ENCODE data around the gene GPR65.
"Not testable (repeated sequence)": the region's sequence is repeated elsewhere in the genome, so short reads cannot be mapped to it uniquely, and the experiment has no call there.

The GPR65 gene

GRCh38 chr14:88005978-88006851, 1.3 kb downstream of the GPR65 start:
- DNase-seq, result peak; percentile 62

- DNase-seq, result no peak
Observed at GRCh38 chr14:88007608-88008007, 2.7 kb downstream of the GPR65 start.

- DNase-seq, result no peak
Observed at GRCh38 chr14:88008039-88008742, 3.3 kb downstream of the GPR65 start.

GRCh38 chr14:88009486-88009885, 4.6 kb downstream of the GPR65 start:
- DNase-seq, result no peak

- no peak for DNase-seq
Observed at GRCh38 chr14:88010331-88010730, 5.4 kb downstream of the GPR65 start.

GRCh38 chr14:88012495-88012894, 7.6 kb downstream of the GPR65 start:
- DNase-seq, result no peak

DNA sequence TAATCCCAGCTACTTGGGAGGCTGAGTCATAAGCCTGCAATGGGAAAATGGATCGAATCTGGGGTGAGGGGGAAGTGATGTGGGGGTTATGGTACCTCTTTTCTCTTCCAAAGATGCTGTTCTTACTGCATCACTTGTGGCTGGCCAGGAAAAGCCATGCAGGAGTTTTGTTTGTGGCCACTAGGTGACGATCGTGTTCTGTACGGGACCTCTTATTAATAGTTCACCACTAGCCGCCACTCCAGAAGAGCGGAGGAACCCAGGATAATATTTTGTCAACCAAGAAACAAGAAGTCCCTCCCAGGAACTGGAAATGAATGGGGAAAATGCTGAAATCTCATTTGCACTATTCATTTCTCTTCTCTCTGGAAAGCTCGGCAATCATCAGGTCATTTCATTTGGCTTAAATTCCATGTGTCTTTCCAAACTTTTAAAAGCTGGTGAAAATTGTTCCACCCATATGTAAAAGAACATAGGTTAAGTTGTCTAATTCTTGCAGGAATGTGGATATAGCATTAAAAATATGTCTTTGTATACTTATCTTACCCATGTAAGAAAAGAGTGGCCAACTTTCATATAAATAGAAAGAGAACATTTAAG, 8.9 kb downstream of the GPR65 start:
- DNase-seq, result no peak

GRCh38 chr14:88016768-88017167, 11.8 kb downstream of the GPR65 start:
- DNase-seq, result no peak

DNA sequence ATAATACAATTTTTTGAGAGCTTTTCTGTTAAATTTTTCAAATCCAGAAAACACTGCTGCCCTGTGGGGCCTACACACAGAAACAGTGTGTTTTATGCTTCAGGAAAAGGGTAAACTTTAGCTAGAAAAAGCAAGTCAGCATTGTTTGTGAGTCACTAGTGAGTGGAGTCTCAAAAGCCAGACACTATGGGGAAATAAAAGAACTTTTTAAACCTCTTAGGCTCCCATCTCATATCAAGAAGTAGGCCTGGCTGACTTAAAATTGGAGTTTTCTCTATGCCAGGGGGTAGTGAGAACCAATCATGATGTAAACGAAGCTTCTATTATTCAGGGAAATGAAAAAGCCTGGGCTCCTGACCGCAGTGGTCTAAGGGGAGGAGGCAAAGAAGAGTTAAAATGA, 12.6 kb downstream of the GPR65 start:
- DNase-seq, result no peak

DNA sequence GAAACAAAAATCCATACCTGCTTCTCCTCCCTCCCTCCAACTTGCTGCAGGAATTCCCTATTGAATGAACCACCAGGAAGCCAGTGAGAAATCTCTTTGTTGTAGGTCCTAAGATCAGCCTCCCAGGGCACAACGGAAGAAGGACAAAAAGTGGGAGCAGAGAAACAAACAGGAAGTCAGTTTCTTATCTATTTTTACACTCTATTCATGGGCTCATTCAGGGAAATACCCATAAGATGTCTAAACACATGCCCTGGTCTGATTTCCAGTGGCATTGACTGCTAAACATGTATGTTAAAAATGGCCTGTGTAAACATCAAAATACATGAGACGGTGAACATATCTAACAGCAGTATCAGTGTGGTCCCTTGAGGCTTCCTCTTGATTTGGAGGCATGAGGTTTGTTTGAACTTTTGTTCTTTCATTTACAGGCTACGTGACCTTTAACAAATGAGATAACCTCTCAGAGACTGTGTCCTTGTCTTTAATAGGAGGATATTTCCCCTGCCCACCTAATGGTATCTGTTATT, 18.8 kb downstream of the GPR65 start:
- DNase-seq, result no peak

- DNase-seq, result not testable (repeated sequence)
Observed at GRCh38 chr14:88024252-88025086, 19.5 kb downstream of the GPR65 start.

DNA sequence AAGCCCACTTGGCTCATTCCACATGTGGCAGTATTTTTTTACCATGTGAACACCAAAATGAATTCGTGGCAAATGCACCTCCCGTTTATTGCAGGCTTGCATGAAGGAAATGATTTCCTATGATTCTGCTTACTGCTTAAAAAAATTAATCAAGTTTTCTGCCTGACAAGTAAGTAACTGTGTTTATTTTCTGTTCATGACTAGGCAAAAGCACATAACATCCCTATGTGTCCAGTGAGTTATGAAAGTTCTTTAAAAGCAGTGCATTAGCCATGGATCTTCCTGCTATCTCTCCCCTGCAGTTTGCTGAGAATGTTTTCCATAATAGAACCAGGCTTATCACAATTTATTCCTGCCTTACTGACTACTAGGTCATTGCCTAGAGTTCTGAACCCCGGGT, 20.4 kb downstream of the GPR65 start:
- no peak for DNase-seq

DNA sequence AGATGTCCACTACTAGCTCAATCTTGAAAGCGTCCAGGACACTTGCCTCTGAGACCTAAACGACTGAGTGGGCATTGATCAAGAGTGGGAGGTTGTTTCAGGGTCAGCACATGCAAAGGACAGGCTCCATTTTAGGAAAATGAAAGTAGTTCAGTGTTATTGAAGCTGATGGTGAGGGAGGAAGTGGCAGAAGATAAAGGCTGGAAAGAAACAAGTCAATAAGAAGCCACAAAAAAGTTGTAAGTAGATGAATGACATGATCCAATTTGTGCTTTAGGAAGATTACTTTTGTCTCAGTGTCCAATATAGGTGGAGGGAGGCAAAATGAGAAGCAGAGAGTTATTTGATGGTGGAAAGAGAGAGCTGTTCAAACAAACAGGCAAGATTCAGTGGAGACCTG, 22.0 kb downstream of the GPR65 start:
- DNase-seq, result no peak

GRCh38 chr14:88029500-88029899, 24.6 kb downstream of the GPR65 start:
- DNase-seq, result no peak

- no peak for DNase-seq
Observed at GRCh38 chr14:88030079-88030478, 25.1 kb downstream of the GPR65 start.

- DNase-seq, result no peak
Observed at GRCh38 chr14:88030892-88031291, 26.0 kb downstream of the GPR65 start.

GRCh38 chr14:88032373-88032772, 27.4 kb downstream of the GPR65 start:
- DNase-seq, result no peak

- no peak for DNase-seq
Observed at GRCh38 chr14:88034076-88034475, 29.1 kb downstream of the GPR65 start.

- no peak for DNase-seq
Observed at GRCh38 chr14:88036422-88036821, 31.5 kb downstream of the GPR65 start.

DNA sequence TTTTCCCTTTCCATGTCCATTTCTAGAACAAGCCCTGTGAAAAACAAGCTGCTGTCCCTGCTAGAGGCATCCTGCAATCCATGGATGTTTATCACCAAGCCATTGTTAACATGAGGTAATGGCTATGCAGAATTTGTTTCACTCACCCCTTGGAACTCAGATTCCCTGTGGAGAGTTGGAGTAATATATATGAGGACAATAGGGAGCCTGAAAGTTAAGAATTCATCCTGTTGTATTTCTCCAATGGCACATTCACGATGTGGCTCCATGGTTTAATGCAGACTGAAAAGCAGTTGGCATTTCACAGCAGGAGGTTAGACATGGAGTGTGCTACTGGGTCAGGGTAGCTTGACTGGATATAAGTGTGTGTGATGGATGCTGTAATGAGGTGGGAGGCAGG, 32.4 kb downstream of the GPR65 start:
- DNase-seq, result no peak

DNA sequence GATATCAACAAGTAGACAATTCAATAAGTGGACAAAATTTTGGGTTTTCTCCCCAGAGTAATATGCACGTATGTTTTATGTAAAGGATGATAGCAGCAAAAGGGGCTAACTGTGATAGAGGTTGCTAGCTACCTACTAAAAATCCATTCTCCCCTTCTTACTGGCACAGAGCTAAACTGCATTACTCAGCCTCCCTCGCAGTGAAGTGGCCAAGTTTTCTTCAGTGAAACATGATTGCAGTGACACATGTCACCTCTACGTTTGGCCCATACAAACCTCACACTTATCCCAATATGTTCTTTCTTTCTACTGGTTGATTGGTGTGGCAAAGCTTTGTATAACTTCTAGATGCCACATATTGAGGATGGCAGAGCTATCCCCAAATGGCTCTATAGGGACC, 34.3 kb downstream of the GPR65 start:
- no peak for DNase-seq

DNA sequence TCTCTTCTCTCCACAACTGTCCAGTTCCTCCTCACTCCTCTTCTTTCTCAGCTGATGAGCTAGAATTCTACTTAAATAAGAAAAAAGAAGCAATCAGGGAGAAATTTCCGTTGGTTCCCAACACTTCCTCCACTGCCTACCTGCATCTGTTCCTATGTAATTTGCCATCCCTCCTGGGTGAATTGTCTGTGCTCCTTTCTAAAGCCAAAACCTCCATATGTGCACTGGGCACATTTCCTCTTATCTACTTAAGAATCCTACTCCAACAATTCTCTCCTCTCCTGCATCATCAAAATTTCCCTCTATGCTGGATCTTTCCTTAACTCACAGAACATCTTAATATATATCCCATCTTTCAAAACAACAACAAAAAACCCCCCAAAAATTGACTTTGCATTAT, 35.2 kb downstream of the GPR65 start:
- no peak for DNase-seq
